SK-N-SH treated with all-trans-retinoic acid at 6 μM for 48 hours (cell line): Measurements from ENCODE around the gene SKP1.

Experiments
- CREB5 ChIP-seq: fragments of 250-450 bp; sonication (Bioruptor Pico); IDR thresholded peaks from 2 replicates; pipeline ENCODE4 v1.5.1; 2020; ENCODE audit warnings: low read depth, mild to moderate bottlenecking, moderate library complexity
- ESRRG ChIP-seq: fragments of 250-450 bp; sonication (Bioruptor Pico); IDR thresholded peaks from 2 replicates; pipeline ENCODE4 v1.6.1; 2021; ENCODE audit warnings: mild to moderate bottlenecking
- ISL1 ChIP-seq: fragments of 250-450 bp; sonication (Bioruptor Pico); IDR thresholded peaks from 2 replicates; pipeline ENCODE4 v2.1.2; 2022; ENCODE audit warnings: mild to moderate bottlenecking, moderate library complexity
- RARB ChIP-seq: fragments of 250-450 bp; sonication (Bioruptor Pico); IDR thresholded peaks from 2 replicates; pipeline ENCODE4 v1.8.0; 2021; ENCODE audit warnings: mild to moderate bottlenecking, moderate library complexity
- ZNF565 ChIP-seq: fragments of 450-650 bp; formaldehyde crosslinking; conservative IDR thresholded peaks from 2 replicates; pipeline ENCODE4 v1.5.0; 2020; ENCODE audit warnings: low read depth, mild to moderate bottlenecking, moderate library complexity
- ZNF70 ChIP-seq: fragments of 450-650 bp; formaldehyde crosslinking; IDR thresholded peaks from 2 replicates; pipeline ENCODE4 v1.5.0; 2020; ENCODE audit warnings: mild to moderate bottlenecking, moderate library complexity
- TF ChIP-seq, protein P1 (sequence below): fragments of 250-450 bp; sonication (Bioruptor Pico); IDR thresholded peaks from 2 replicates; pipeline ENCODE4 v1.8.0; 2021; ENCODE audit warnings: low read depth, mild to moderate bottlenecking, moderate library complexity, borderline replicate concordance

DNA sequence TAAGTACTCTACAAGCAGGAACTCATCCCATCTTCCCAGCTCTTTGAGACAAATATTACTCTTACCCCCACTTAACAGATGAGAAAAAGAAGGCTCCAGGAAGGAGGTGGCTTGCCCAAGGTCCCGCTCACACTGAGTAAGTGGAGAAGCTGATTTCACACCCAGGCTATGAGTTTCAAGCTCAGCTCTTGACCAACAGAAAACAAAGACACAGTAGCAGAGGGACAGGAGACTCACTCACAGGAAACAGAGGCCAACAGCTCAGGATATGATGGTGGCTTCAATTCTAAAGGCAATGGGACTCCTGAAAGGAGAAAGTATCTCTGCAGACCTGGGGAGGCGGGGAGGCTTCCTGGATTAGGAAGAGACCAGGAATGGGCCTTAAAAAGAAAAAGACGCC lies 69.0 kb downstream of the SKP1 start:
- TF ChIP-seq ESRRG (CRISPR knock-in tag) (no peak), RARB (CRISPR knock-in tag) (no peak), ZNF565 (CRISPR knock-in tag) (no peak), ZNF70 (CRISPR knock-in tag) (no peak), CREB5 (no peak), ISL1 (CRISPR knock-in tag) (no peak)
- TF ChIP-seq, protein P1, sequence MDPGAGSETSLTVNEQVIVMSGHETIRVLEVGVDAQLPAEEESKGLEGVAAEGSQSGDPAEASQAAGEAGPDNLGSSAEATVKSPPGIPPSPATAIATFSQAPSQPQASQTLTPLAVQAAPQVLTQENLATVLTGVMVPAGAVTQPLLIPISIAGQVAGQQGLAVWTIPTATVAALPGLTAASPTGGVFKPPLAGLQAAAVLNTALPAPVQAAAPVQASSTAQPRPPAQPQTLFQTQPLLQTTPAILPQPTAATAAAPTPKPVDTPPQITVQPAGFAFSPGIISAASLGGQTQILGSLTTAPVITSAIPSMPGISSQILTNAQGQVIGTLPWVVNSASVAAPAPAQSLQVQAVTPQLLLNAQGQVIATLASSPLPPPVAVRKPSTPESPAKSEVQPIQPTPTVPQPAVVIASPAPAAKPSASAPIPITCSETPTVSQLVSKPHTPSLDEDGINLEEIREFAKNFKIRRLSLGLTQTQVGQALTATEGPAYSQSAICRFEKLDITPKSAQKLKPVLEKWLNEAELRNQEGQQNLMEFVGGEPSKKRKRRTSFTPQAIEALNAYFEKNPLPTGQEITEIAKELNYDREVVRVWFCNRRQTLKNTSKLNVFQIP (CRISPR knock-in tag), result no peak
